Cerebellar cortex (tissue), 1 donor: ENCODE results near the gene DHX58.
A peak's percentile ranks its signal among the peaks of the same experiment; 100 is the strongest.

ENCODE experiments used
- DNase-seq: peaks from one replicate; pipeline ENCODE4 v3.0.0-alpha.2; 2015; ENCODE audit warnings: low spot score

Gene DHX58

DNA sequence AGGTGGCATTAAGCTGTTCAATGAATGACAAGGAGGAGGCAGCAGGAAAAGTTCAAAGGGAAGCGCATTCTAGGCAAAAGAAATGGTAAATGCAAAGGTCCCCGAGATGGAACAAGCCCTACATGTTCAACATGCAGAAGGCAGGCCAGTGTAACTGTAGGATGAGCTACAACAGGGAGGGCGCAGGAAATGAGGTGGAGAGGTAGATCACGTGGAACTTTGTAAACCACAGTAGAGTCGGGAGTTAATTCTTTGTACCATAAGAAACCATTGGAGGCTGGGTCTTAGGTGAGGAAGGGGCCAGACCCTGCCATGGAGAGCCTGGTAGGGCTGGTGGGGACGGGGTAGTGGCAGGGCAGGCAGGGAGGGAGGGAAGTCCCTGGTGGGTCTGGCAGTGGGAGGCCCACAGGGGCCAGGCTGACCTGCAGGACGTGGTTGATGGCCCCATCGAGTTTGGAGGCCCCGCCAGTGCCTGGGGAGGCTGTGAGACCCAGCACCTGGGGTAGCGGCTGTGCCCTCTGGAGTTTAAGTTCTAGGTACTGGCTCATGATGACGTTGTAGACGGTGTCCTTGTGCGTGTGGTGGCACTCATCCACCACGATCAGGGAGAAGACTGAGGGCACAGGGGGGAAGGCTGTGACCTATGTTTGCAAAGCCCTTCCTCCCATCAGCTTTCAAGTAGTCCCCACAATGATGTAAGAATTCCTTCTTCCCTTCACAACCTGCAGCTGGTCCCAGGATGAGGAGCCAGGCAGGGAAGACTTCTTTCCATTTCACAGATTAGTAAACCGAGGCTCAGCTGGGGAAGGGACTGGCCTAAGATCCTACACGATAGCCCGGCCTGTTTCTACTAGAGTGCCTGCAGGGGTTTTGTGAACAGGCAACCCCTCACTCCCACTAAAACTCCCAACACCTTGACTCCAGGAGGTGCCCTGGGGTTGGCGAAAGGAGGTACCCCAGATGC is 1.9 kb downstream of the DHX58 start:
- DNase-seq = no peak

DNA sequence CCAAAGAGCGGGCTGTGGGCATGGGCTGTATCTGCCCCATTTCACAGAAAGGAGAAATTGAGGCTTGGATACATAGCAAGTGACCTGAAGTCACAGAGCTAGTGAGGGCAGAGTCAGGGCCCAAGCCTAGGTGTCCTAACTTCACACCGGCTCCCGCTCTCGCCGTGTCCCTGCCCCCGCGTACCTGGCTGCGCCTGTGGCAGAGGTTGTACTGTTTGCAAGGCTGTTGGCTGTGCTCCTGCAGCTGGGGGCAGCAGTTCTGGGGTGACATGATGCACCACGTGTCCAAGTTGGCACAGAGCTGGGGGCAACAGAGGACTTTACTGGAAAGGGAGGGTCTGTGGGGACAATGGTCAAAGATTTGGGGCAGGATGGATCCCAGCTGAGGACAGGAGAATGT is 3.4 kb downstream of the DHX58 start:
- DNase-seq = no peak

DNA sequence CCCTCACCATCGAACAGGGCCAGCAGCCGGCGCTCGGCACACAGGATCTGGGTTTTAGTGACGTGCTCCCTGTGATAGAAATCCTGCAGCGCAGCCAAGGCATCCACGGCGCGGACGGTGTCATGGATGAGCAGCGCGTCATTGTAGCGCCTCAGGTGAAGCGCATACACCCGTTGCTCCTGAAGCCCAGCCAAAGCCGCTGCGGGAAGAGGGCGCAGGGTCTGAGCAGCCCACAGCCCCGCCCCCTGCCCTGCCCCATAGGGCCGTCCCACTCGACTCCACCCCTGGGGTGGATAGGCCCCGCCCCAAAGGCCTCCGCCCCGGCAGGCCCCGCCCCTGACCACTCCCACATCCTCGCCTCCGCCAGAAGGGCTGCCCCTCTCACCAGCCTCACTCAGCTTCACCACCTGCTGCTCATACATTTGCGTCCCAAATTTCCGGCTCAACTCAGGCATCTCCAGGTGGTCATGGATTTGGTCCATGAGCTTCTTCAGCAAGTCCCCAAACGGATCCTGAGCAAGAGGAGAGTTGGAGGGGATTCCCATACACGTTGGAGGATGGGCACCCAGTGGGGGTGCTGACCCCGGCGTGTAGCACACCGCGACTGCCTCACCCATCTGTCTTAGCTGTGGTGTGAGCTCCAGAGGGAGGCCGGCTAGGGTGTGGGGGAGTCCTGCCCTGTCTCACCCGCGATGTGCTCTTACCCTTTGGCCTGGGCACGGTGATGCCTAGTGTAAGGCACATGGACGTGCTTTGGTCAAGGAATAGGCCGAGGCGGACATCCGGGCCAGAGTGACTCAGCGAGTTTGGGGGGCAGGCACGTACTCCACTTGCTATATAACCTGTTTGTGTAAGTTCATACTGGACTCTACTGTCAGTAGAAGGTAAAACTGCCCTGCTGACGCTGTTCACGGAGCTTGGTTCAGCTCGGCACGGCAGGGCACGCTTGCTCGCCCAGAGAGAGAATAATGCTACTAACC is 4.6 kb downstream of the DHX58 start:
- peak; percentile 88 for DNase-seq

DNA sequence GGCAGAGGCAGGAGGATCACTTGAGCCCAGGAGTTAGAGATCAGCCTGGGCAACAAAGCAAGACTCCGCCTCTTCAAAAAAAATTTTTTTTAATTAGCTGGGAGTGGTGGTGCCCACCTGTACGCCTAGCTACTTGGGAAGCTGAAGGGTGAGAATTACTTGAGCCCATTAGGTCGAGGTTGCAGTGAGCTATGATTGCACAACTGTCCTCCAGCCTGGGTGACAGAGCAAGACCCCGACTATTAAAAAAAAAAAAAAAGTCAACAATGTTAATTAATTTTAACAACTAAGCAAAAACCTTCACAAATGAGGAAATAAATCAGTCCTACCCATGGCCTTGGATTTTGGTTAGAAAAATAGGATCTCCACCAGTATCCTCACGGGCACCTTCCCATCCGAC is 5.4 kb downstream of the DHX58 start:
- DNase-seq = no peak

DNA sequence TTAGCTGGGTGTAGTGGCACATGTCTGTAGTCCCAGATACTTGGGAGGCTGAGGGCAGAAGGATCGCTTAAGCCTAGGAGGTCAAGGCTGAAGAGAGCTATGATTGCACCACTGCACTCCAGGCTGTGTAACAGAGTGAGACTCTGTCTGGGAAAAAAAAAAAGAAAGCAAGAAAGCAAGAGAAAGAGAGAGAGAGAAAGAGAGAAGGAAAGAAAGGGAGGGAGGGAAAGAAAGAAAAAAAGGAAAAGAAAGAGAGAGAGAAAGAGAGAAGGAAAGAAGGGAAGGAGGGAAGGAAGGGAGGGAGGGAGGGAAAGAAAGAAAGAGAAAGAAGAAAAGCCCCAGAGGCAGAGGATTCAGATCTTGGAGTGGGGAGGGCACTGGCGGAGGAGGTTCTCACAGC is 6.5 kb downstream of the DHX58 start:
- no peak for DNase-seq

DNA sequence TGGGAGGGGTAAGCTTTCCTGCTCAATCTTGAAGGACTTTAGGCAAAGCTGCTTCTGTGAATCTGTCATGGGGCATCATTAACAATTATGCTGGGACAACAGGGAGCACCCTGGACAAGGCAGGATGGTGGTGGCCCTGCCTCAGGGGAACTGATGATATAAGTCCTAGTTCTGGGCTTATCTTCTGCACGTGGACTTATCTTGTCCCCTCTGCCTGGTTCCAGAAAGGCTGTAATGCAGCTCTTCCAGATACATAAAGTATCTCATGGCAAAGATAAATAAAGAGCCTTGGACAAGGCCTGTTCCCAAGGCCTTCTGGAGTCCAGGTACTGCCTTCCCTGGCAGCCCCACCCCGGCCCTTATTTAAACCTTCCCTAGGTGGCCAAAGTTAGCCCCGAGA is 8.2 kb downstream of the DHX58 start:
- no peak for DNase-seq

DNA sequence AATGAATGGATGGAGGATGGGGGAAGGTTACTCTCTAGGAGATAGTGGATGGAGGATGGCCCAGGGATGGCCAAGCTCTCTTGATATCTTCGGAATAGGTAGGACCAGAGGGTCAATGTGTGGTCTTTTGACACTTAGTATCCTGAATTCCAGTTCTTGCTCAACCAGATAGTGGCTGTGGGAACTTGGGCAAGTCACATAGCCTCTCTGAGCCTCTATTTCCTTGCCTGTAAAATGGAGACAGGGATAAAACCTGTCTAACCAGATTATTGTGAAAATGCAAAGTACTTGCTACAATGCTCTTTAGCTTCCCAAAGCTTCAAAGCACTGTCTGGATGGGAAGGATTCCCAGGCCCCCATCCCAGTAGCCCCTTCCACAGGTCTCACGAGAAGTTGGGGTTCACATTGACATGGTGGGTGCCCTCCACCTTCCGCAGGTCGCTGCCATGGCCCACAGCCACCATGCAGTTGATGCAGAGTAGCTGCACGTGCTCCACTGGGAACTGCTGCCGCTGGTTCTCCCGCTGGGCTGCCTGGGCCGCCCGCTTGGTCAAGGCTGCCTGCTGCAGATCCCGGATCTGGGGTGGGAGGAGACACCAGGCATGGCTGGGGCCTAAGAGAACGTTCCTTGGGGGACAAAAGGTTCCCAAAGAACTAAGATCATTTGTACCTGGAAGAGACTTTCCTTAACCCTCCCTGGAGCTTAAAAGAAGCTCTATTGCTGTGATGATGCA is 9.1 kb downstream of the DHX58 start:
- no peak for DNase-seq

DNA sequence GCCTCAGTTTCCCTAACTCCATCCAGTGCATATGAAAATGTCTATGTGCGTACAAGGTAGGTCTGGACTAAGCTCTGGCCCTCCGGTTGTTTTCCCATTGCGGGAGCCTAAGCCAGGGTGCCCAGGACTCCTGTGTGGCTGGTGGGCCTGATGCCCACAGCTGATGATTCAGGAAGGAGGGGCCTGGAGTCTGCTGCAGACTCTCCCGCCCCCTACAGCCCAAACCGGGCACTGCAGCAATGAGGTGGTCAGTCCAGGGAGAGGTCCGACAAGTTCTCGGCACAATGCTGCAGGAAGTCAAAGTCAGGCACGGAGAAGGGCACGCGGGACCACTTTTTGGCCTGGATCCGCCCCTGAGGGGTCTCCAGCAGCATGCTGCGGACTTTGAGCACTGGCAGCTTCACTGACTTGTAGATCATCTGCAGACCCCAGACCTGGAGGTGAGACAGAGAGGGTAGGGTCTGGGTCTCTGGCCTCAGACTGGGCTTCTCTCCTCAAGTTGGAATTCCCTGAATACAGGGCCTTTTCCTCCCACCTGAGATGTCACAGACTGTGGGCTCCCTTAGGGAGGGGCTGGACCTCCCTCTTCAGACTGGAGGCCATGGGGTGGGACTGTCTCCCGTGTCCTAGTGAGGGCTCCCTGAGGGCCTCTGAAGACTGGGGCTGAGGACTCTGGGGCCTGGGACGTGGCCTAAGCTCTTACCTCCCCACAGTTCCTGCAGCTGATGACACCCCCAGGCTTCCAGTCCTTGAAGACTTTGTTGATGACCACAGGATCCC is 10.8 kb downstream of the DHX58 start:
- DNase-seq = peak; percentile 59

DNA sequence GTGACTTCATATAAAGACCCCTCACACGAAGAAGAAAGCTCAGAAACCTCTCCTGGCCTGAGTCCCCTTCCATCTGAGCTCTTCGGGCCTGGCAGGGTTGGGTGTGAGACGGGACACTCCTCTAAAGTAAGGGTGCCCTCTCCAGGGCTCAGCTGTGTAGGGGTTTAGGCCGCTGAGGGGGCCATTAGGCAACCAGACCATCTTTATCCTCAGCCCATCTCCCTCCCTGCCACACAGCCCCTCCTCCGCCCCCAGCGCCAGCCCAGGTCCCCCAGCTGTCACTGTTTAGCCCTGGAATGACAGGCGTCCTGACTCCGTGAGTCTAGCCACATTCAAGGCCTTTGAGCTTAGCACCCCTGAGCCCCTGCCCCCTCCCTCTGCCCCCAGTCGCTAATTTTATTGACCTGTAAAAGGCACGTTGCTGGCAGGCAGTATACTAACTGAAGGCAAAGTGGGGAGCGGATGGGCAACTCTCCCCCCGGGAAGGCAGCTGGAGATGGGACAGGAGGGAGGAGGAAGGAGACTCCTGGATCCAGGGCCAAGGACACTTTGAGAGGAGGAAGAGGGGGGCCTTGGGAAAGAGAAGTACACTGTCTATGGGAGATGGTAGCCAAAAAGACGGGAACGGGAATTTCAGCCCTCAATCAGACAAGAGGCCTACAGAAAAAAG is 13.6 kb downstream of the DHX58 start:
- DNase-seq = no peak

DNA sequence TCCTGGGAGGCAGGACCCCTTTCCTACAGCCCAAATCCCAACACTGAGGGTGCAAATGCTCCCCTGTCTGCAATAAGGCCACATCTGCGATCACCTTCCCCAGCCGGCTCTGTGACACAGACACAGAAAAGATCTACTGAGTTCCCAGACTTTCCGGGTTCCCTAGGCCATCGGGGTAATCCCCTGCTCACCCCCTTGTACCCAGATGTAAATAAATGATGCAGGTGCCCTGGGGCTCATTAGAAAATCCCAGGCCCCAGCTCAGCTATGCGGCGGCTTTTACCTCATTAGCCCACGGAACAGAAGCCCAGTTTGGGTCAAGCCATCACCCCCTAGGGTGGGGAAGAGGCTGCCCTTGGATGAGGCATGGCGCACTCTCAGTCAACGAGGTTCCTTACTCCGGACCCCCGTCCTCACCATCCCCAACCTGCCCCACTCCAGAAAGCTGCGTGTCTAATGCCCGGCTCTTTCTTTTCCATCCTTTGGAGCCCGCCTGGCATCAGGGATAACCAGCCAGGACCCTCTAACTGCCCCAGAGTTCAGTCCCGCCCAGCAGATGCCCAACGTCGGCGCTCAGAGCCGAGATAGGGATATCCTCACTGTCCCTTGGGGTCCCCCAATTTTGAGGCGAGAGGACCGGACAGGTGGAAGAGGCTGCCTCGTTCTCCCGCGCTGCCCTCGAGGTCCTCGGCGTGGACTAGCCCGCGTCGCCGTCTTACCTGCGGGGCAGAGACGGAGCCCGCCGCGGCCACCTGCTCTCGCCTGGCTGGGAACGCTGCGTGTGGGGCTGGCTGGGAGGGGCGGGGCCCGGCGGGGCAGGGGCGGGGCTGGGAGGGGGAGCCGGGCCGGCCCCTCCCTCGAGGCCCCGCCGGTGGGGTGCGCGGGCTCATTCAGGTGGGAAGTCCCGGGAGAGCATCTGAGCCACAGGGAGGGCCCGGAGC is 14.6 kb downstream of the DHX58 start, which contains the start of gene ZNF385C:
Gene ZNF385C (minus strand): TSS at position 783 of the 941 bp plus-strand sequence. CDS start 35,417 bp downstream, outside the sequence.
- DNase-seq = no peak

DNA sequence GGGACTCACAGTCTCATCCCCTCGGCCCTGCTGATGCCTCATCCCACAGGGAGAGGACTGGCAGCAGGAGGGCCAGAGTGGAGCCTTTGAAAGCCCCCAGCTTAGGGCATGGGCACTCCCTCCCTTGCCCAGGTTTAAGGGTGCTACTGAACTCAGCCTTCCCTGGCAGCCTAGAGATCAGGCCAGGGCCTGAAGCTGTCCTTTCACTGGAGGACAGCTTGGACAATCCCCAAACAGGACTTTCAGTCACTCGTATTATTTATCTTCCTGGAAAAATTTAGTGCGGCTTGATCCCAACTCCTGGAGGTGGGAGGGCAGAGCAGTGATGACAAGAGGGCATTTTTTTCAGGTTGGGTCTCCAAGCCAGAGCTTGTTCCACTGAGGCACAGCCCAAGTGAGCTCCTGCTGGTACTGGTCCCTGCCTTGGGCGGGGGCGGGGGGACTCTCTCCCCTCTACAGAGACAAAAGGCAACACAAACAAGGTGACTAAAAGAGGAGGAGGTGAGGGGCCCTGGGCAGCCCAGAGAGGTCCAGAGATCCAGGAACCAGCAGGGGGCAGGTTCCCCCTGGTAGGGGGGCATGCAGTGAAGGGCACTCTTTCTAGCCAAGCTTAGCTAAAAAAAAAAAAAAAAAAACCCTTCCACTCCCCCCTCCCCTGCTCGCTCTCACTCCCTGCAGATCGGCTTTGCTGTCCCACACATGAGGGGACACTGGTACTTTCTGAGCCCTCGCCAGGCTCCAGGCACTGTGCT is 16.0 kb downstream of the DHX58 start:
- no peak for DNase-seq

DNA sequence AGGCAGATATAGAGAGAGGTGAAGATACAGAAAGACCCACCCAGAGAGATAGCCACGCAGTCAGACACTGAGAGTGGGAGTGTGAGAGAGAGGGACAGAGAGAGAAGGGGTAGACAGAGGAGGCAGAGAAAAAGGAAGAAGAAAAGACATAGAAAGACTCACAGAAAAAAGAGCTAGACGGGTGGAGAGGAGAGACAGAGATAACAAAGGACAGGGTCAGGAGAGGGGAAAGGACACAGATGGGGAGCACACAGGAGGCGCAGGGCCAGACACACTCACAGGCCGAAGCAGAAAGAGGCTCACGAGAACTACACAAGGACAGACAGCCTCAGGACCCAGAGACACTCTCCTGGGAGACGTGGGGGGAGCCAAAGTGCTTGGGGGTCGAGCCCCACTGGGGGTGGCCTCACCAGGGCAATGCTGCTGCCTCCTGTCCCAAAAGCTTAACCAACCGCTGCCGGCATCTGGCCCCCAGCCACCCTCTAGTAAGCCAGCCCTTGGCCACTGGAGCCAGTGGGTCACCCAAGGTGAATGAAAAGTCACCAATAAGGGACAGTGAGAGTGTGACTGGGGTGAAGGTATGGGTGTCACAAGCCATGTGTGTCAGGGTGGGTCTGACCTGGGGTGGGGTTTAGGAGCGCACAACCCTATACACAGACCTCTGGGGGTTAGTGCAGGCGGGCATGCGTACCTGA is 18.0 kb downstream of the DHX58 start:
- DNase-seq = no peak

DNA sequence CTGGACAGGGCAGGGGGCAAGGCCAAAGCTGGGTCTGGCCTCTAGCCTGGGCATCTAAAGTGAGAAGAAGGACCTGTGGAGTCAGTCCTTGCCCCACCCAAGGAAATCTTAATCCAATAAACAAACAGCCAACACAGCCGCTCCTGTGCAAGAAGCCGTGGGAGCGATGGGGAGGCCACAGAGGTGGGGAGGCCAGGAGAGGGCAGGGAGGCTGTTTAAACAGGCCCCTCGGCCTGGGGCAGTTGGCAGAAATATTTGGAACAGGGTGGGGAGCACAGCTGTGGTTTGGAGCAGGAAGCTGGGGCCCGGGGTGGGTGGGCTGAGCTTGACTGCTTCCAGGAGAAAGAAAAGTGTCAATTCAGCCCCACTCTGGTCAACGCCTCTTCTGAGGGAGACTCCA is 19.6 kb downstream of the DHX58 start:
- no peak for DNase-seq

DNA sequence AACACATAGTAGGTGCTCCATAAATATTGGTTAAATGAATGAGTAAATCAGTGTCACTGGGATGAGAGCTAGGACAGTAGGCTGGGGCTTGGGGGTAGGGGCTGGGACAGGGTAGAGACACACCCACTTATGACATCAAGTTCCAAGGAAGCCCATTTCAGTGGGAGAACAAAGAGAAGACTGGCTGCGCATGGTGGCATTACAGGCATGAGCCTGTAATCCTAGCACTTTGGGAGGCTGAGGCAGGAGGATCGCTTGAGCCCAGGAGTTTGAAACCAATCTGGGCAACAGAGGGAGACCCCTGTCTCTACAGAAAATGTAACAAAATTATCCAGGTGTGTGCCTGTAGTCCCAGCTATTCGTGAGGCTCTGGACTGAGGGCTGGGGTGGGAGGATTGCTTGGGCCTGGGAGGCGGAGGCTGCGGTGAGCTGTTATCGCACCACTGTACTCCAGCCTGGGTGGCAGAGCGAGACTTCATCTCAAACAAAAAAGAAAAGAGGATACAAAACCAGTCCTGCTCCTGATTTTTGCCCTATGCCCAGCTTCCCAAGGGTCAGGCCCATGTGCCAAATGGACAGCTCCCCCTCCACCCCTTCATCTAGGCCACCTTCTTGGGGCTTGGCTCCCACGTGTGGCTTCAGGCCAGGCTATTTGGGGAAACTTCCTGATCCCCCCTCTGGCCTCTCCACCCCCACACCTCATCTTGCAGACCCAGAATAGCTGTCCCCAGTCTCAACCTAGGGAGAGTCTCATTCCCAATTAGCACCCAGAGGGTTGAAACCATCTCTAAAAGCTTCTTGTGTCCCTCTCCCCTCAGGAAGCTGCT is 21.3 kb downstream of the DHX58 start:
- DNase-seq = no peak

DNA sequence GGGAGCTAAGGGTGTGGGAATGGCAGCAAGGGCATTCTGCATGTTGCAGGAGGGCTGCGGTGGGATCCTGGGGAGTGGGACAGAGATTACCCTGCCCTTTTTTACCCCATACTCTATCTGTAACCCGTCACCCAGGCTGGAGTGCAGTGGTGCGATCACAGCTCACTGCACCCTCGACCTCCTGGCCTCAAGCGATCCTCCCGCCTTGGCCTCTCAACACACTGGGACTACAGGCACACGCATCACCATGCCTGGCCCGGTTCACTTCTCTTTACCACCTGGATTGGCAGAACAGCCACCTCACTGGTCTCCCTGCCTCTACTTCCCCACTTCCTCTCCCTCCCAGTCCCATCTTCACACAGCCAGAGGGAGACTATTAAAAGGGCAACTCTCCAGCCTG is 23.8 kb downstream of the DHX58 start:
- no peak for DNase-seq

DNA sequence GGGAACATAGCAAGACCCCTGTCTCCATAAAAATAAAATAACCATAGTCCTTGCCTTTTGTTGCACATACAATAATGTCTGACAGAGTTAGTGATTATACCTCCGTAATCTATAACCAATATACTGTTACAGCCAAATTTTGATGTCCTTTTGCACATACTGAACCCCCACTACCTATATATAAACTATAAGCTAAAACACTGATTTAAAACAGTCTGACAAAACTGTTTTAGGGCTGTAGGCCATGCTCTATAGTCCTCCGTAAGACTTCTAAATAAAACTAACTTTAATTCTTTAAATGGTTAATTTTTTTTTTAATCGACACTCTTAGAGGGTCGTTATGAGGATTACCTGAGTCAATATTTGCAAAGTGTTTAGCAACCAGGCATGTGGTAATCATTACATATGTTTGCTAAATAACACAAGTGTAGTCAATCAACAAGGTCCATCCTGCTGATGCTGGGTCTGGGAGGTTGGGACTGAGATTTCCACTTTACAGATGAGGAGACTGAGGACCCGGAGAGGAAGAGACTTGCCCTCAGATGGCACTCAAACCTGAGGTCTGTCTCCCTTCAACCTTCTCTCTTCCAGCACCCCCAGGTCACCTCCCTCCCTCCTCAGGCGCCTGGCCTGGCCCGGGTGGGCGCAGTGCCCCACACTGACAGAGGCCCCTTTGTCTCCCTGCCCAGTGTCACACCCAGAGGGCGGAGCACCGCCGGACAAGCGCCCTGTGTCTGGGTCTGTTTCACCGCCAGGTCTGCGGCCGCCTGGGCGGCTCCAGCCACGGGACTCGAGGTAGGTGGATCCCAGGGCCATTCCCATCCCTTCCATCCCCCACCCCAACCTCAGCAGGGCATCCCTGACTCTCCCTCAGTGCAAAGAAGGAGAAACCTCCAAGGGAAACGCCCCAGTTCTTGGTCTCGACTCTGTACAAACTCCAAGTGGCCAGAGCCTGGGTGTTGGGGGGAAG is 24.5 kb downstream of the DHX58 start:
- DNase-seq = no peak
